Natural killer cell (primary cell): Measurements from ENCODE around the gene BIN1. TPM values are rescaled to one million over a fixed set of nuclear protein-coding genes. Genes with fewer than 3 reads are reported as not detected.
A peak's percentile ranks its signal among the peaks of the same experiment; 100 is the strongest.

Experiments
- ATAC-seq, 3 donors: fragments of 150-1000 bp in 2 of 3; fragments of 200-7000 bp in 1 of 3; cut with Tn5 transposase; 1 replicate in 1 of 3; 2 replicates in 2 of 3; pipeline ENCODE4 v1.10.0; 2021; ENCODE audit warnings: mild to moderate bottlenecking in 2 of 3, moderate library complexity in 2 of 3
- DNase-seq, 2 donors: peaks; one replicate each; pipeline versions ENCODE4 v3.0.0 to v3.0.0-alpha.2; 2013 to 2021; ENCODE audit warnings: mixed read lengths in 1 of 2
- H3K27ac ChIP-seq: one replicate; pipeline ENCODE4 v1.5.1; 2013; ENCODE audit warnings: mild to moderate bottlenecking, low read length
- H3K27me3 ChIP-seq: one replicate; pipeline ENCODE4 v1.6.1; 2013; ENCODE audit warnings: low read length; ENCODE audit not compliant: control insufficient read depth, insufficient read depth
- H3K36me3 ChIP-seq: one replicate; pipeline ENCODE4 v1.6.1; 2013; ENCODE audit warnings: low read length; ENCODE audit not compliant: control insufficient read depth, insufficient read depth
- H3K4me1 ChIP-seq: one replicate; pipeline ENCODE4 v1.6.1; 2013; ENCODE audit warnings: low read length; ENCODE audit not compliant: control insufficient read depth, insufficient read depth
- H3K4me3 ChIP-seq: one replicate; pipeline ENCODE4 v1.5.1; 2013; ENCODE audit warnings: low read length
- H3K9me3 ChIP-seq: one replicate; pipeline ENCODE4 v1.6.1; 2013; ENCODE audit warnings: low read length; ENCODE audit not compliant: control insufficient read depth, insufficient read depth
- H3K27ac Mint-ChIP-seq, 2 donors: one replicate each; pipeline ENCODE4 v1.8.0; 2022; ENCODE audit warnings: mild to moderate bottlenecking in 2 of 2, mixed read lengths in 2 of 2, moderate library complexity in 1 of 2
- H3K27me3 Mint-ChIP-seq, 2 donors: one replicate each; pipeline ENCODE4 v1.8.0; 2022; ENCODE audit warnings: low read depth in 2 of 2, mixed read lengths in 2 of 2
- H3K36me3 Mint-ChIP-seq: one replicate; pipeline ENCODE4 v1.8.0; 2022; ENCODE audit warnings: mixed read lengths
- H3K4me1 Mint-ChIP-seq, 2 donors: one replicate each; pipeline ENCODE4 v1.8.0; 2022; ENCODE audit warnings: mixed read lengths in 2 of 2
- H3K4me3 Mint-ChIP-seq: one replicate; pipeline ENCODE4 v1.8.0; 2022; ENCODE audit warnings: mild to moderate bottlenecking, moderate library complexity, mixed read lengths
- H3K9me3 Mint-ChIP-seq, 2 donors: one replicate each; pipeline ENCODE4 v1.8.0; 2022; ENCODE audit warnings: mixed read lengths in 2 of 2
- WGBS: methylation state at CpG from one replicate; pipeline ENCODE4 v1.1.7; 2013; ENCODE audit warnings: missing lambda C conversion rate; ENCODE audit not compliant: insufficient coverage; 5-methylcytosine and 5-hydroxymethylcytosine counted together
- intact Hi-C: fragments of 100-400 bp; cut with micrococcal nuclease; formaldehyde crosslinking; loops from one replicate; pipeline ENCODE4 v1.14.2; 2022
- total RNA-seq, 4 donors: library from RNA; stranded (reverse); fragments of 120-200 nt in 1 of 4; gene quantifications; one replicate each; pipeline versions ENCODE4 v1.2.3 to v1.2.4, GENCODE V29; 2013 to 2022
- TF ChIP-seq, protein P1 (sequence below): fragments of 200-600 bp; IDR thresholded peaks from one replicate; pipeline ENCODE4 v1.8.0; 2022; ENCODE audit warnings: antibody characterized with exemption

The BIN1 gene
- total RNA-seq, 3 donors from 2014 or later (not counting 1 experiment from before 2014, with no cell fraction given): 73.5 to 131 (median 107) TPM

DNA sequence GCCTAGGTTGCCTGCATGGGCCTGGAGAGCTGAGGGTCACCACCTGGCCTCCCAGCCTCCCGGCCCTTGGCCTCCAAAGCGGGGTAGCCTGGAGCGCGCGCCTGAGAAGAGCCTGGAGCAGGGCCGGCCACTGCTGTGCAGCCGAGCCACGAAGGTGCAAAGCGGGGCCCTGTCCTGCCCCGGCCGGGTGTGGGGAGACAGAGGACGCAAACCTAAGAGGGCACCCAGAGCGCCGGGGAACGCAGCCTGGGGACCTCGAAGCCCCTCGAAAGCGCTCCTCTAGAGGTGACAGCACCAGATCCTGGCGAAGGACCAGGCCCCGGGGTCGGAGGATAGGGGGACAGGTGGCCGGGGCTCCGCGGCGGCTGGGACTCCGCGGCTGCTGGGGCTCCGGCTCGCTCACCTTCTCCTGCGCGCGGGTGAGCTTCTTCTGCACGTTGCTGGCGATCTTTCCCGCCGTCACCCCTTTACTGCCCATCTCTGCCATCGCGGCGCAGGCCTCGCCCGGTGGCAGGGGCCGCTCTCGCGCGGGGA lies 430 bp downstream of the BIN1 start:
- WGBS: under 1% methylated on average over 45 of the region's 45 CpGs
- H3K27me3 ChIP-seq: no peaks in the 10 kb centered on the region
- H3K36me3 ChIP-seq: no peaks in the 10 kb centered on the region
- Mint-ChIP-seq H3K4me3 (peak overlapping the region; percentile 83), H3K27ac (peak overlapping the region in 1 of 2 donors; percentile 69), H3K27me3 (peaks cover 7 to 14% of the 10 kb centered on the region in 2 donors), H3K4me1 (peaks cover 6 to 19% of the 10 kb centered on the region in 2 donors), H3K36me3 (no peaks in the 10 kb centered on the region), H3K9me3 (no peaks in the 10 kb centered on the region)
- peak overlapping the region; percentile 49 for H3K4me3 ChIP-seq
- TF ChIP-seq, protein P1, sequence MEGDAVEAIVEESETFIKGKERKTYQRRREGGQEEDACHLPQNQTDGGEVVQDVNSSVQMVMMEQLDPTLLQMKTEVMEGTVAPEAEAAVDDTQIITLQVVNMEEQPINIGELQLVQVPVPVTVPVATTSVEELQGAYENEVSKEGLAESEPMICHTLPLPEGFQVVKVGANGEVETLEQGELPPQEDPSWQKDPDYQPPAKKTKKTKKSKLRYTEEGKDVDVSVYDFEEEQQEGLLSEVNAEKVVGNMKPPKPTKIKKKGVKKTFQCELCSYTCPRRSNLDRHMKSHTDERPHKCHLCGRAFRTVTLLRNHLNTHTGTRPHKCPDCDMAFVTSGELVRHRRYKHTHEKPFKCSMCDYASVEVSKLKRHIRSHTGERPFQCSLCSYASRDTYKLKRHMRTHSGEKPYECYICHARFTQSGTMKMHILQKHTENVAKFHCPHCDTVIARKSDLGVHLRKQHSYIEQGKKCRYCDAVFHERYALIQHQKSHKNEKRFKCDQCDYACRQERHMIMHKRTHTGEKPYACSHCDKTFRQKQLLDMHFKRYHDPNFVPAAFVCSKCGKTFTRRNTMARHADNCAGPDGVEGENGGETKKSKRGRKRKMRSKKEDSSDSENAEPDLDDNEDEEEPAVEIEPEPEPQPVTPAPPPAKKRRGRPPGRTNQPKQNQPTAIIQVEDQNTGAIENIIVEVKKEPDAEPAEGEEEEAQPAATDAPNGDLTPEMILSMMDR: no peak
- no peaks in the 10 kb centered on the region for H3K9me3 ChIP-seq
- intact Hi-C loops: loop anchor here (2.0 to 5.0 kb wide), 2 partner anchors 26 to 39 kb away; no protein-coding TSS in a partner anchor
- no peak overlapping the region for H3K27ac ChIP-seq
- DNase-seq: no peak
- ATAC-seq: peak; percentile 17 to 29 (median 25)
- H3K4me1 ChIP-seq: peaks cover 31% of the 10 kb centered on the region

DNA sequence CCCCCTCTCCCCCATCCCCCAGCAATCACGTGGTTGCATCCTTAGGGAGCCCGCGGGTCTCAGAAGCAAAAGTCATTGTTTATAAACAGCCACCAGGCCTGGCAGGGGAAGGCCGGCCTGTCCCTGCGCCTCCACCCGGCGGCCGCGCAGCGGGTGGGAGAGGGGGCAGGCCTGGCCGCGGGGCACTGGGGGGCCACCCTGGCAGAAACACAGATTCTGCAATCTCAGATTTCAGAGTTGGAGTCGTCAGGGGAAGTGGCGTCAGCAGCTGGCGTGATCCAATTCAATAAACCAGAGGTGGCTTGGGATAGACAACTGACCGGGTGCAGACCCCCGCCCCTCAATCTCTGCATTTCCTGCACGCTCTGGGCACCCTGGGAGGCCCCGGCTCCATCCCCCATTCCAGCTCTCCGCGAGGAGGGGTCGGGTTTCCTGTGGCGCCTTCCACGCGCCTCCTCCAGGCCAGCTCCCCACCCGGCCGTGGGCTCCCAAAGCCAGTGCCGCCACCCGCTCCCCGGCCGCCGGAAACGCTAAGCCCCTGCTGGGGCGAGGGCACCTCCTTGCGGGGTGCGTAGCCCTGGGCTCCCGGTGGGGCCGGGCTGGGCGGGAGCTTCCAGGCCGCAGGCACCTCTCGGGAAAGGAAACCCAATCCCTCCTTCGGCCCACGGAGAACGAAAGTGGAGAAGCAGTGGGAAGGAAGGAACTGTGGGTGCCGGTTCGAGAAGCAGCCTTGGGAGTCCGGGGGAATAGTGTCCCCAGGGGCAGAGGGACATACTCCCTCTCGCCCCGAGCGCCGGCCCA lies 1.1 kb downstream of the BIN1 start:
- Histone ChIP-seq H3K9me3 (no peaks in the 10 kb centered on the region), H3K27me3 (no peaks in the 10 kb centered on the region), H3K36me3 (no peaks in the 10 kb centered on the region), H3K4me1 (peaks cover 31% of the 10 kb centered on the region), H3K4me3 (peak overlapping the region; percentile 49), H3K27ac (no peak overlapping the region)
- intact Hi-C loops: loop anchor here (2.0 to 5.0 kb wide), 2 partner anchors 25 to 39 kb away; no protein-coding TSS in a partner anchor
- H3K27me3 Mint-ChIP-seq: peaks cover 7 to 14% of the 10 kb centered on the region in 2 donors
- H3K9me3 Mint-ChIP-seq: no peaks in the 10 kb centered on the region
- H3K27ac Mint-ChIP-seq: peak overlapping the region in 1 of 2 donors; percentile 69
- H3K36me3 Mint-ChIP-seq: no peaks in the 10 kb centered on the region
- DNase-seq (peak in 1 of 2 donors; percentile 25), ATAC-seq (no peak)
- 5% methylated on average over 50 of the region's 51 CpGs for WGBS
- TF ChIP-seq, protein P1: no peak
- H3K4me1 Mint-ChIP-seq: peaks cover 6 to 19% of the 10 kb centered on the region in 2 donors
- peak overlapping the region; percentile 83 for H3K4me3 Mint-ChIP-seq

DNA sequence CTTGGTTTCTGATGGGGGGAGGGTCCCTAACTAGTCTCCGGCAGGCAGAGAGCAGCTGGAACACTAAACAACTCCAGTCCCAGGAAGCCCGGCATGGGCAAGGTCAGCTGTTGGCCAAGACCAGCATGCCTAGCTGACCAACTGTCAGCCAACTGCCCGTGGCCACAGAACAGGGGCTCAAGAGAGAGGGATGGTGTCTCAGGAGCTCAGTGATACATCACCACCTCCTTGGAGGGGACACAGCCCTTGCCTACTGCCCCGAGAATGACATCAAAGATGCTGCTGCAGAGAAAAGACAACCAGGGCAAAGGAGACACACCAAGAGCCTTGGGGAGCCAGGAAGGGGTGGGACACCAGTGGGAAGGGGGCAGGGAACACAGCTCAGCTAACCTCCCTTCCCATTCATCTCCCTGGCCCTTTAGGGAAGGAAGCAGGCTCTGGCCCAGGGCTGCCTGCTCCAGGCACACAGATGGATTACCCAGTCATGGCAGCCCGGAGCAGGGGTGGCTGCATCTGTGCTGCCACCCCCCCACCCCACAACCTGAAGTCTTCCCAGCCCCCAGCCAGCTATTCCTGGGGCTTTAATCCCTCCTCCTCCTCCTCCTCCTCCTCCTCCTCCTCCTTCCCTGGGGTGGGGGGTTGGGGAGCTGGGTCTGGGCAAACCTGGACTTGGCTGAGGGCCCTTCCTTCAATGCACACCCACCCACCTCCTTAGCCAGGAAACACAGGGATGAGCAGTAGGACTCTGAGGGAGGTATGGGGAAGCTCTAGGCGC lies 1.9 kb downstream of the BIN1 start:
- H3K4me3 ChIP-seq: no peak overlapping the region
- no peak overlapping the region for H3K27ac Mint-ChIP-seq

More for the DNA sequence above, 1.9 kb downstream of the BIN1 start:
- Histone ChIP-seq H3K9me3 (no peaks in the 10 kb centered on the region), H3K36me3 (no peaks in the 10 kb centered on the region), H3K4me1 (peaks cover 31% of the 10 kb centered on the region), H3K27ac (no peak overlapping the region), H3K27me3 (no peaks in the 10 kb centered on the region)
- TF ChIP-seq, protein P1: no peak
- peaks cover 6 to 19% of the 10 kb centered on the region in 2 donors for H3K4me1 Mint-ChIP-seq
- no peaks in the 10 kb centered on the region for H3K36me3 Mint-ChIP-seq
- peak overlapping the region; percentile 67 for H3K4me3 Mint-ChIP-seq
- no peaks in the 10 kb centered on the region for H3K9me3 Mint-ChIP-seq
- DNase-seq (no peak), ATAC-seq (no peak)
- WGBS: 83% methylated on average over 6 of the region's 6 CpGs
- H3K27me3 Mint-ChIP-seq: peaks cover 7 to 12% of the 10 kb centered on the region in 2 donors
- intact Hi-C loops: loop anchor here (5.0 kb wide), 1 partner anchor 38 kb away; no protein-coding TSS in a partner anchor
